GM12878 (cell line): ENCODE measurements around the gene SERPINB6. TPM values are rescaled to one million over a fixed set of nuclear protein-coding genes. Genes with fewer than 3 reads are reported as not detected.

Experiments
- ATAC-seq: fragments of 200-7000 bp; cut with Tn5 transposase; 3 replicates; pipeline ENCODE4 v1.9.1; 2020; ENCODE audit warnings: mild to moderate bottlenecking, moderate library complexity
- BruUV-seq: library from RNA; stranded (reverse); fragments of 400-500 nt; replicated peaks from 2 replicates; lab custom pipeline; 2021; lab: Mats Ljungman, UMichigan
- CTCF ChIA-PET: fragments of 300-600 bp; sonication (Branson Sonifier 250); formaldehyde crosslinking; extraction: SDS; loops from one replicate; lab custom pipeline; 2021; ENCODE audit warnings: inconsistent platforms; lab: Yijun Ruan, JAX
- POLR2A ChIA-PET: fragments of 350-600 bp; formaldehyde crosslinking; extraction: SDS; loops from one replicate; lab custom pipeline; 2021; ENCODE audit warnings: inconsistent platforms; lab: Charles Lee
- RAD21 ChIA-PET: fragments of 300-600 bp; sonication (Branson Sonifier 250); formaldehyde crosslinking; loops from one replicate; lab custom pipeline; 2023; ENCODE audit warnings: antibody characterized with exemption; ENCODE audit not compliant: unreplicated experiment; lab: Charles Lee
- SMC1A ChIA-PET: fragments of 300-600 bp; sonication (Branson Sonifier 250); formaldehyde crosslinking; loops from one replicate; lab custom pipeline; 2023; ENCODE audit not compliant: unreplicated experiment, uncharacterized antibody; lab: Charles Lee
- DNase-seq: peaks from one replicate; pipeline ENCODE4 v3.0.0-alpha.2; 2011; ENCODE audit warnings: low read depth, low spot score
- FAIRE-seq: peaks from 3 replicates; lab custom pipeline; 2011; peaks lifted over from hg19 to GRCh38; lab: Jason Lieb, UNC
- H2AFZ ChIP-seq: 2 replicates; pipeline ENCODE4 v1.6.0; 2011; ENCODE audit warnings: low read depth, low read length, control low read depth; ENCODE audit not compliant: control insufficient read depth
- H3K27ac ChIP-seq: 2 replicates; pipeline ENCODE4 v1.5.1; 2011; ENCODE audit warnings: control low read depth; ENCODE audit not compliant: control insufficient read depth, insufficient read depth
- H3K27me3 ChIP-seq, 2 experiments: replicated peaks in 1 of 2; 2 replicates each; pipeline versions ENCODE4 v1.6.0 to v1.6.1; 2011; ENCODE audit warnings: low read length in 1 of 2; ENCODE audit not compliant: control insufficient read depth in 2 of 2, insufficient read depth in 2 of 2
- H3K36me3 ChIP-seq, 2 experiments: 2 replicates each; pipeline ENCODE4 v1.5.1; 2011; ENCODE audit warnings: low read length in 1 of 2; ENCODE audit not compliant: control insufficient read depth in 2 of 2, insufficient read depth in 2 of 2
- H3K4me1 ChIP-seq: 2 replicates; pipeline ENCODE4 v1.6.1; 2011; ENCODE audit warnings: mild to moderate bottlenecking, low read length, moderate library complexity, mixed read lengths; ENCODE audit not compliant: control insufficient read depth, insufficient read depth
- H3K4me2 ChIP-seq: 2 replicates; pipeline ENCODE4 v1.6.0; 2011; ENCODE audit warnings: control low read depth; ENCODE audit not compliant: control insufficient read depth, insufficient read depth
- H3K4me3 ChIP-seq: fragments of 200-600 bp; sonication (generic); 2 replicates; pipeline ENCODE4 v1.5.1; 2016
- H3K79me2 ChIP-seq: 2 replicates; pipeline ENCODE4 v1.6.0; 2011; ENCODE audit warnings: low read length; ENCODE audit not compliant: control insufficient read depth, insufficient read depth
- H3K9ac ChIP-seq: 2 replicates; pipeline ENCODE4 v1.8.0; 2011; ENCODE audit warnings: low read length, control low read depth, mixed read lengths; ENCODE audit not compliant: control insufficient read depth, insufficient read depth
- H3K9me3 ChIP-seq: replicated peaks from 3 replicates; pipeline ENCODE4 v1.5.1; 2011; ENCODE audit warnings: mild to moderate bottlenecking, low read length; ENCODE audit not compliant: control insufficient read depth, insufficient read depth
- H4K20me1 ChIP-seq: 2 replicates; pipeline ENCODE4 v1.6.0; 2011; ENCODE audit not compliant: control insufficient read depth, insufficient read depth
- GATAD2B ChIP-seq: fragments of 450-650 bp; conservative IDR thresholded peaks from 2 replicates; pipeline ENCODE4 v1.6.1; 2017; ENCODE audit warnings: low read depth, mild to moderate bottlenecking, moderate library complexity
- SKIL ChIP-seq: fragments of 450-650 bp; IDR thresholded peaks from 2 replicates; pipeline ENCODE4 v1.6.1; 2017; ENCODE audit warnings: mild to moderate bottlenecking, low read depth, inconsistent platforms; ENCODE audit not compliant: poor library complexity, severe bottlenecking
- ZNF687 ChIP-seq: fragments of 450-650 bp; IDR thresholded peaks from 2 replicates; pipeline ENCODE4 v1.6.1; 2017; ENCODE audit warnings: mild to moderate bottlenecking, moderate library complexity
- WGBS: methylation state at CpG from one replicate; pipeline ENCODE4 v1.1.6; 2016; ENCODE audit warnings: low lambda C conversion rate; ENCODE audit not compliant: insufficient replicate concordance, insufficient coverage; ENCODE audit errors: missing lambda C conversion rate; 5-methylcytosine and 5-hydroxymethylcytosine counted together
- in situ Hi-C: fragments of 300-500 bp; cut with MboI; formaldehyde crosslinking; loops from 9 replicates; pipeline ENCODE4 v1.14.3; 2018; ENCODE audit warnings: mixed read lengths
- intact Hi-C: fragments of 100-400 bp; cut with micrococcal nuclease; formaldehyde crosslinking; loops from one replicate; pipeline ENCODE4 v1.14.2; 2022; ENCODE audit not compliant: unreplicated experiment
- polyA plus RNA-seq, 11 experiments: library from polyadenylated mRNA; depleted of rRNA in 4 of 11; unstranded in 6 of 11; stranded (reverse) in 5 of 11; fragments of >200 nt; fragmentation: Nextera tagmentation in 4 of 11; fragmentation: Illumina TruSeq in 1 of 11; extraction: Ambion mirVana in 4 of 11; extraction: Trizol in 1 of 11; gene quantifications; 1 replicate in 1 of 11; 2 replicates in 10 of 11; pipeline versions ENCODE4 v1.2.1 to v1.2.3, GENCODE V29; 2011 to 2016; ENCODE audit warnings: inconsistent platforms in 2 of 11, missing spikeins in 2 of 11, low read depth in 1 of 11
- total RNA-seq, 4 experiments: library from RNA; depleted of rRNA in 3 of 4; stranded (reverse); fragments of >200 nt in 3 of 4; fragmentation: Illumina TruSeq in 1 of 4; extraction: Trizol in 1 of 4; gene quantifications; 2 replicates each; pipeline versions ENCODE4 v1.2.1 to v1.2.3, GENCODE V29; 2013 to 2021

The SERPINB6 gene
- total and polyA plus RNA-seq, 10 of the 15 experiments (the other 5 are each of a cell fraction or from before 2014, with no cell fraction given) = 0.37 to 2.2 (median 0.68) TPM; not detected in 1

GRCh38 chr6:2962636-2963035 lies 8.7 kb downstream of the SERPINB6 start:
- 40% methylated on average over 3 of the region's 3 CpGs for WGBS
- CTCF ChIA-PET = interaction anchor here (1.3 kb wide), 1 partner anchor 10 kb away, joined by 7 read pairs; no protein-coding TSS in a partner anchor
- TF ChIP-seq SKIL (no peak), GATAD2B (no peak), ZNF687 (no peak)
- no peak for ATAC-seq
- POLR2A ChIA-PET = no interaction called here
- Histone ChIP-seq H3K79me2 (no peaks in the 10 kb centered on the region), H3K4me3 (no peak overlapping the region), H4K20me1 (no peaks in the 10 kb centered on the region), H3K4me1 (no peaks in the 10 kb centered on the region), H2AFZ (no peak overlapping the region), H3K4me2 (no peak overlapping the region), H3K9ac (no peak overlapping the region), H3K36me3 (no peaks in the 10 kb centered on the region), H3K27ac (no peak overlapping the region), H3K9me3 (no peaks in the 10 kb centered on the region), H3K27me3 (peaks cover 3 to 4% of the 10 kb centered on the region in 2 experiments)
- SMC1A ChIA-PET = interaction anchor here (0.9 kb wide), 1 partner anchor 28 kb away, joined by 4 read pairs; no protein-coding TSS in a partner anchor
- RAD21 ChIA-PET = no interaction called here
- intact Hi-C loops (no loop called here), in situ Hi-C loops (no loop called here)
- no peak for FAIRE-seq
- no peak for DNase-seq
- no TSS peak for BruUV-seq
